Measurements from ENCODE around the gene RAMACL. TPM values are rescaled to one million over a fixed set of nuclear protein-coding genes. Genes with fewer than 3 reads are reported as not detected.

RAMACL gene
- total and polyA plus RNA-seq, 4 donors, result 0.30 to 17.6 (median 4.3) TPM

DNA sequence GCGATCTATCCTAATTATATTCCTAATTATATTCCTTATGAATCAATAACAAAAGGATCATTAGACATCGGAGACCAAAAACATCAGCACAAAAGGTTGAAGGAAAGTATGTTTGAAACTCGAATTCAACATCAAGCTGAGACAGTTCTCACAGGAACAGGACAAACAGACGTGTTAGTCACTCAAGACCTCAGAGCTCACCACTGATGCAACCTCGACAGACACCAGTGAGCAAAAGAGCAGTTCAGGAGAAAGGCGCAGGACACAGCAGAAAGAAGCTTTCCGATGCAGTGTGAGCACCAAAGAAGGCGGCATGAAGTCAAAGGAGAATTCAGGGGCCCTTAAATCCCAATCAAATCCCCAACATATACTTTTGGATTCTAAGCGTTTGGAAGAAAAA is 6.3 kb upstream of the RAMACL start:
- Histone ChIP-seq H3K4me1 (ENCODE audit: control insufficient read depth in 5 of 5, insufficient read depth in 5 of 5, low read length in 5 of 5) (peaks cover 0 to 28% (median 0%) of the 10 kb centered on the region in 5 donors), H3K27me3 (ENCODE audit: control insufficient read depth in 3 of 3, insufficient read depth in 3 of 3, low read length in 2 of 3) (no peaks in the 10 kb centered on the region), H3K9ac (ENCODE audit: insufficient read depth in 1 of 2, low read length in 2 of 2) (no peak overlapping the region), H3K4me3 (no peak overlapping the region), H3K36me3 (ENCODE audit: control insufficient read depth in 4 of 4, insufficient read depth in 4 of 4, low read length in 4 of 4) (no peaks in the 10 kb centered on the region), H3K27ac (ENCODE audit: low read depth in 1 of 2, low read length in 1 of 2) (no peak overlapping the region), H3K9me3 (ENCODE audit: control insufficient read depth in 4 of 4, insufficient read depth in 3 of 4, low read length in 3 of 4) (no peaks in the 10 kb centered on the region)
- 88 to 91% methylated on average over 9 of the region's 9 CpGs for WGBS, 2 donors
- DNase-seq, result no peak
- no peak for ATAC-seq (ENCODE audit: insufficient read depth, low FRiP score)
- TF ChIP-seq, protein P1, sequence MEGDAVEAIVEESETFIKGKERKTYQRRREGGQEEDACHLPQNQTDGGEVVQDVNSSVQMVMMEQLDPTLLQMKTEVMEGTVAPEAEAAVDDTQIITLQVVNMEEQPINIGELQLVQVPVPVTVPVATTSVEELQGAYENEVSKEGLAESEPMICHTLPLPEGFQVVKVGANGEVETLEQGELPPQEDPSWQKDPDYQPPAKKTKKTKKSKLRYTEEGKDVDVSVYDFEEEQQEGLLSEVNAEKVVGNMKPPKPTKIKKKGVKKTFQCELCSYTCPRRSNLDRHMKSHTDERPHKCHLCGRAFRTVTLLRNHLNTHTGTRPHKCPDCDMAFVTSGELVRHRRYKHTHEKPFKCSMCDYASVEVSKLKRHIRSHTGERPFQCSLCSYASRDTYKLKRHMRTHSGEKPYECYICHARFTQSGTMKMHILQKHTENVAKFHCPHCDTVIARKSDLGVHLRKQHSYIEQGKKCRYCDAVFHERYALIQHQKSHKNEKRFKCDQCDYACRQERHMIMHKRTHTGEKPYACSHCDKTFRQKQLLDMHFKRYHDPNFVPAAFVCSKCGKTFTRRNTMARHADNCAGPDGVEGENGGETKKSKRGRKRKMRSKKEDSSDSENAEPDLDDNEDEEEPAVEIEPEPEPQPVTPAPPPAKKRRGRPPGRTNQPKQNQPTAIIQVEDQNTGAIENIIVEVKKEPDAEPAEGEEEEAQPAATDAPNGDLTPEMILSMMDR (IDR thresholded peaks at IDR 0.05; ENCODE audit: control extremely low read depth, extremely low read depth), result no peak

DNA sequence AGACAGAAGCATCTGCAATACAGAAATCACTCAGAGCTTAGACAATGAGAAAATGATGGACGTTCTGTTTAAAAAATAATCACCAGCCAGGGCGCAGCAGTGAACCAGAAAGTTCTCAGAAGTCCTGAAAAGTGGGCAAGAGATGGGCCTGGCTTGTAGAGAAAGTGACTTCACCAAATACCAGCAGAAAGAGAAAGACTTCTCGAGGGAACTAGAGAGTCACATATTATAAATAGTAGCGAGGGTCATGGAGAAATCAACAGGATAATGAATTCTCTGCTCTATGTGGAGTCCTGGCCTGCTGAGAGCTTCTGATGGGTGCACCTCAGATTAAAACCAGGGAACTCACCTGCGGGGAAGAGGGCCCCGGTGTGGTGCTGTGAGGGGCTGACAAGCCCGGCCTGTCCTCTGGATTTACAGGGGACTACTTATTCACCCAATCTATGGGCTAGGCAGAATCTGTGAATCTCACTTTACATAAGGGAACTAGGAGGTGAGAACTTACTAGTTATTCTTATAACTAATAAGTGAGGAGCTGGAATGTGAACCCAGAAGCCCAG is 5.6 kb upstream of the RAMACL start:
- no peak for DNase-seq
- H3K27ac ChIP-seq (ENCODE audit: low read depth in 1 of 2, low read length in 1 of 2), result peak overlapping the region in 1 of 2 donors; percentile 6
- no peaks in the 10 kb centered on the region for H3K9me3 ChIP-seq (ENCODE audit: control insufficient read depth in 4 of 4, insufficient read depth in 3 of 4, low read length in 3 of 4)
- no peaks in the 10 kb centered on the region for H3K36me3 ChIP-seq (ENCODE audit: control insufficient read depth in 4 of 4, insufficient read depth in 4 of 4, low read length in 4 of 4)
- no peak overlapping the region for H3K9ac ChIP-seq (ENCODE audit: insufficient read depth in 1 of 2, low read length in 2 of 2)
- ATAC-seq (ENCODE audit: insufficient read depth, low FRiP score), result no peak
- H3K4me3 ChIP-seq, result no peak overlapping the region
- peaks cover 0 to 23% (median 0%) of the 10 kb centered on the region in 5 donors for H3K4me1 ChIP-seq (ENCODE audit: control insufficient read depth in 5 of 5, insufficient read depth in 5 of 5, low read length in 5 of 5)
- 87 to 92% methylated on average over 7 of the region's 7 CpGs for WGBS, 2 donors
- no peaks in the 10 kb centered on the region for H3K27me3 ChIP-seq (ENCODE audit: control insufficient read depth in 3 of 3, insufficient read depth in 3 of 3, low read length in 2 of 3)
- TF ChIP-seq, protein P1 (IDR thresholded peaks at IDR 0.05; ENCODE audit: control extremely low read depth, extremely low read depth), result no peak

DNA sequence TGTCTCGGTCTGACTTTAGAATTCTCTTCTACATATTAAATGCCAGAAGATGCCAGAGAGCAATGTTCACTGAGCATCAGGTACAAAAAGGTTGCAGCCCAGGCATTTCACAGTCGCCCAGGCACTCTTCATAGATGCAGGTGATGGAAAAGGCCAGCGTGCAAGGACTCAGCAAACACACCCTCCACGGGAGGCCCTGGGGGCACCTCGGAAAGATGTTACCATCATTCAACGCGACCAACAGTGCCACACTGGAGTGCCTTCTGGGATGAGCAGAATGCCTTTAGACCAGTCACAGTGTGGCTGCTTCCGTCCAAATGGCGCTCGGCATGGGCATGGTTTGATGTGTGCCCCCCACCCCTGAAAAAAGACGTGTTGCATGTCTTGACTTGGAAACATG is 4.5 kb upstream of the RAMACL start:
- 95 to 97% methylated on average over 11 of the region's 11 CpGs for WGBS, 2 donors
- H3K9me3 ChIP-seq (ENCODE audit: control insufficient read depth in 4 of 4, insufficient read depth in 3 of 4, low read length in 3 of 4), result no peaks in the 10 kb centered on the region
- H3K27me3 ChIP-seq (ENCODE audit: control insufficient read depth in 3 of 3, insufficient read depth in 3 of 3, low read length in 2 of 3), result no peaks in the 10 kb centered on the region
- no peak overlapping the region for H3K27ac ChIP-seq (ENCODE audit: low read depth in 1 of 2, low read length in 1 of 2)
- no peaks in the 10 kb centered on the region for H3K36me3 ChIP-seq (ENCODE audit: control insufficient read depth in 4 of 4, insufficient read depth in 4 of 4, low read length in 4 of 4)
- H3K4me1 ChIP-seq (ENCODE audit: control insufficient read depth in 5 of 5, insufficient read depth in 5 of 5, low read length in 5 of 5), result peaks cover 0 to 23% (median 0%) of the 10 kb centered on the region in 5 donors
- ATAC-seq (ENCODE audit: insufficient read depth, low FRiP score) (no peak), DNase-seq (no peak)
- H3K4me3 ChIP-seq, result no peak overlapping the region
- TF ChIP-seq, protein P1 (IDR thresholded peaks at IDR 0.05; ENCODE audit: control extremely low read depth, extremely low read depth), result no peak
- no peak overlapping the region for H3K9ac ChIP-seq (ENCODE audit: insufficient read depth in 1 of 2, low read length in 2 of 2)
